CD14-positive monocyte (primary cell): ENCODE measurements around the gene TSC22D1. TPM values are rescaled to one million over a fixed set of nuclear protein-coding genes. Genes with fewer than 3 reads are reported as not detected.
A peak's percentile ranks its signal among the peaks of the same experiment; 100 is the strongest.

ENCODE experiments used
- DNase-seq, 3 donors: peaks; one replicate each; pipeline ENCODE4 v3.0.0-alpha.2; 2011 to 2022
- H2AFZ ChIP-seq: 2 replicates; pipeline ENCODE4 v1.6.0; 2012; ENCODE audit warnings: mild to moderate bottlenecking, low read depth, low read length, inconsistent platforms; ENCODE audit not compliant: insufficient read depth, poor library complexity, severe bottlenecking
- H3K27ac ChIP-seq, 2 donors: 1 replicate in 1 of 2; 2 replicates in 1 of 2; pipeline ENCODE4 v1.5.1; 2012 to 2013; ENCODE audit warnings: low read length in 2 of 2, control low read depth in 1 of 2, inconsistent platforms in 1 of 2, low read depth in 1 of 2, mild to moderate bottlenecking in 1 of 2
- H3K27me3 ChIP-seq, 2 donors: one replicate each; pipeline versions ENCODE4 v1.6.0 to v1.6.1; 2011 to 2013; ENCODE audit warnings: low read length in 2 of 2; ENCODE audit not compliant: control insufficient read depth in 2 of 2, insufficient read depth in 2 of 2
- H3K36me3 ChIP-seq, 2 donors: replicated peaks in 1 of 2; 1 replicate in 1 of 2; 2 replicates in 1 of 2; pipeline versions ENCODE4 v1.5.1 to v1.6.1; 2012 to 2013; ENCODE audit warnings: low read length in 2 of 2, control low read depth in 1 of 2, inconsistent platforms in 1 of 2, mild to moderate bottlenecking in 1 of 2; ENCODE audit not compliant: insufficient read depth in 2 of 2, control insufficient read depth in 1 of 2
- H3K4me1 ChIP-seq, 2 donors: 1 replicate in 1 of 2; 2 replicates in 1 of 2; pipeline versions ENCODE4 v1.5.1 to v1.6.1; 2012 to 2013; ENCODE audit warnings: low read length in 2 of 2, control low read depth in 1 of 2, inconsistent platforms in 1 of 2, mild to moderate bottlenecking in 1 of 2, moderate library complexity in 1 of 2; ENCODE audit not compliant: insufficient read depth in 2 of 2, control insufficient read depth in 1 of 2
- H3K4me2 ChIP-seq: replicated peaks from 2 replicates; pipeline ENCODE3; 2012; ENCODE audit warnings: low read length, moderate library complexity, mild to moderate bottlenecking; ENCODE audit not compliant: poor library complexity, severe bottlenecking; ENCODE audit errors: extremely low read depth
- H3K4me3 ChIP-seq, 3 experiments: fragments of 200-600 bp in 1 of 3; sonication (generic) in 1 of 3; replicated peaks in 1 of 3; 1 replicate in 2 of 3; 2 replicates in 1 of 3; pipeline ENCODE4 v1.5.1; 2011 to 2013; ENCODE audit warnings: low read length in 3 of 3, mild to moderate bottlenecking in 3 of 3, control low read depth in 2 of 3, low read depth in 2 of 3, inconsistent platforms in 1 of 3, moderate library complexity in 1 of 3
- H3K79me2 ChIP-seq: 2 replicates; pipeline ENCODE4 v1.6.0; 2012; ENCODE audit warnings: mild to moderate bottlenecking, control low read depth, inconsistent platforms, low read length, moderate library complexity; ENCODE audit not compliant: insufficient read depth
- H3K9ac ChIP-seq: 2 replicates; pipeline ENCODE4 v1.6.0; 2017; ENCODE audit warnings: low read length, mild to moderate bottlenecking; ENCODE audit not compliant: insufficient read depth, poor library complexity, severe bottlenecking
- H3K9me3 ChIP-seq, 2 donors: replicated peaks in 1 of 2; 1 replicate in 1 of 2; 2 replicates in 1 of 2; pipeline versions ENCODE4 v1.5.1 to v1.6.1; 2012 to 2013; ENCODE audit warnings: low read length in 2 of 2, control low read depth in 1 of 2; ENCODE audit not compliant: control insufficient read depth in 1 of 2, insufficient read depth in 1 of 2
- H4K20me1 ChIP-seq: 2 replicates; pipeline ENCODE4 v1.6.0; 2012; ENCODE audit warnings: mild to moderate bottlenecking, low read length, control low read depth, moderate library complexity; ENCODE audit not compliant: insufficient read depth
- H3K27ac Mint-ChIP-seq, 7 donors: one replicate each; pipeline ENCODE4 v1.8.0; 2020; ENCODE audit warnings: mild to moderate bottlenecking in 7 of 7, mixed read lengths in 7 of 7, moderate library complexity in 6 of 7, inconsistent platforms in 2 of 7
- H3K27me3 Mint-ChIP-seq, 3 donors: one replicate each; pipeline ENCODE4 v1.8.0; 2021 to 2022; ENCODE audit warnings: low read depth in 3 of 3, mild to moderate bottlenecking in 3 of 3, mixed read lengths in 3 of 3, moderate library complexity in 3 of 3, inconsistent platforms in 1 of 3
- H3K36me3 Mint-ChIP-seq, 2 donors: one replicate each; pipeline ENCODE4 v1.8.0; 2020; ENCODE audit warnings: mixed read lengths in 2 of 2, inconsistent platforms in 1 of 2, mild to moderate bottlenecking in 1 of 2
- H3K4me1 Mint-ChIP-seq: one replicate; pipeline ENCODE4 v1.8.0; 2020; ENCODE audit warnings: mild to moderate bottlenecking, mixed read lengths
- H3K4me3 Mint-ChIP-seq, 2 donors: one replicate each; pipeline ENCODE4 v1.8.0; 2020; ENCODE audit warnings: mild to moderate bottlenecking in 2 of 2, mixed read lengths in 2 of 2, moderate library complexity in 1 of 2
- H3K9me3 Mint-ChIP-seq, 7 donors: one replicate each; pipeline ENCODE4 v1.8.0; 2020 to 2022; ENCODE audit warnings: mixed read lengths in 7 of 7, mild to moderate bottlenecking in 6 of 7, moderate library complexity in 6 of 7, inconsistent platforms in 2 of 7
- WGBS: methylation state at CpG from one replicate; pipeline ENCODE4 v1.1.5; 2013; ENCODE audit warnings: missing lambda C conversion rate; ENCODE audit not compliant: insufficient coverage; 5-methylcytosine and 5-hydroxymethylcytosine counted together
- intact Hi-C, 2 donors: fragments of 100-400 bp; cut with micrococcal nuclease; formaldehyde crosslinking; loops; one replicate each; pipeline versions ENCODE4 v1.15.0 to v1.15.1; 2023
- polyA plus RNA-seq, 3 donors: library from polyadenylated mRNA; depleted of rRNA in 1 of 3; unstranded in 2 of 3; stranded (reverse) in 1 of 3; fragments of 300-500 nt in 2 of 3; fragments of >200 nt in 1 of 3; fragmentation: Illumina TruSeq in 2 of 3; gene quantifications; 1 replicate in 2 of 3; 2 replicates in 1 of 3; pipeline ENCODE4 v1.2.3, GENCODE V29; 2012 to 2021
- TF ChIP-seq, protein P1 (sequence below): fragments of 200-600 bp; IDR thresholded peaks from one replicate; pipeline ENCODE4 v1.8.0; 2022; ENCODE audit warnings: antibody characterized with exemption, mild to moderate bottlenecking

TSC22D1 gene
- polyA plus RNA-seq, 3 donors: 1.9 to 10.4 (median 3.1) TPM

DNA sequence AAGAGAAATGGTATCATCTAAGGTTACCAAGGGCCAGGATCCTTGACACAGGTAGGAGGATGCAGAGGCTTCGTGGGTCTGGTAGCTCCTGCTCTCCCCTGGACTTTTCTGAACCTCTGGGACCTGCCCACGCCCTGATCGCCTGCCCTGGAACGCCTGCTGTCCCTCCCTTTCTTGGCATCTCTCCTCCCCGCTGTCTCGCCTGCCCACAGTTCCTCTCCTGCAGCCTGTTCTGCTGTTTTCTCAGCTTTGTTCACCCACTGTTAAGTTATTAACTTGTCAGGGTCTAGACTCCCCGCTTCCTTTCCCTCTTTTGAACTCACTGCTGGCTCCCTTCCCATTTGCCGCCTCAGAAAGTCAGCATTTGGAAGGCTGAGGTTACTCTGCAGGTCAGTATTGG, 182.7 kb downstream of the TSC22D1 start:
- Histone ChIP-seq H3K79me2 (no peaks in the 10 kb centered on the region), H2AFZ (peak overlapping the region; percentile 21), H3K4me2 (no peak overlapping the region), H3K36me3 (no peaks in the 10 kb centered on the region), H3K4me3 (no peak overlapping the region), H3K9me3 (no peaks in the 10 kb centered on the region), H3K4me1 (no peaks in the 10 kb centered on the region), H3K27ac (no peak overlapping the region), H3K27me3 (no peaks in the 10 kb centered on the region), H3K9ac (no peak overlapping the region), H4K20me1 (no peaks in the 10 kb centered on the region)
- TF ChIP-seq, protein P1, sequence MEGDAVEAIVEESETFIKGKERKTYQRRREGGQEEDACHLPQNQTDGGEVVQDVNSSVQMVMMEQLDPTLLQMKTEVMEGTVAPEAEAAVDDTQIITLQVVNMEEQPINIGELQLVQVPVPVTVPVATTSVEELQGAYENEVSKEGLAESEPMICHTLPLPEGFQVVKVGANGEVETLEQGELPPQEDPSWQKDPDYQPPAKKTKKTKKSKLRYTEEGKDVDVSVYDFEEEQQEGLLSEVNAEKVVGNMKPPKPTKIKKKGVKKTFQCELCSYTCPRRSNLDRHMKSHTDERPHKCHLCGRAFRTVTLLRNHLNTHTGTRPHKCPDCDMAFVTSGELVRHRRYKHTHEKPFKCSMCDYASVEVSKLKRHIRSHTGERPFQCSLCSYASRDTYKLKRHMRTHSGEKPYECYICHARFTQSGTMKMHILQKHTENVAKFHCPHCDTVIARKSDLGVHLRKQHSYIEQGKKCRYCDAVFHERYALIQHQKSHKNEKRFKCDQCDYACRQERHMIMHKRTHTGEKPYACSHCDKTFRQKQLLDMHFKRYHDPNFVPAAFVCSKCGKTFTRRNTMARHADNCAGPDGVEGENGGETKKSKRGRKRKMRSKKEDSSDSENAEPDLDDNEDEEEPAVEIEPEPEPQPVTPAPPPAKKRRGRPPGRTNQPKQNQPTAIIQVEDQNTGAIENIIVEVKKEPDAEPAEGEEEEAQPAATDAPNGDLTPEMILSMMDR: no peak
- Mint-ChIP-seq H3K27me3 (peaks cover 4 to 11% (median 6%) of the 10 kb centered on the region in 3 donors), H3K36me3 (no peaks in the 10 kb centered on the region), H3K9me3 (no peaks in the 10 kb centered on the region), H3K27ac (peak overlapping the region in 1 of 7 donors; percentile 66), H3K4me3 (no peak overlapping the region), H3K4me1 (peaks cover 14% of the 10 kb centered on the region)
- WGBS: 6% methylated on average over 6 of the region's 8 CpGs
- no peak for DNase-seq
- intact Hi-C loops: no loop called here

DNA sequence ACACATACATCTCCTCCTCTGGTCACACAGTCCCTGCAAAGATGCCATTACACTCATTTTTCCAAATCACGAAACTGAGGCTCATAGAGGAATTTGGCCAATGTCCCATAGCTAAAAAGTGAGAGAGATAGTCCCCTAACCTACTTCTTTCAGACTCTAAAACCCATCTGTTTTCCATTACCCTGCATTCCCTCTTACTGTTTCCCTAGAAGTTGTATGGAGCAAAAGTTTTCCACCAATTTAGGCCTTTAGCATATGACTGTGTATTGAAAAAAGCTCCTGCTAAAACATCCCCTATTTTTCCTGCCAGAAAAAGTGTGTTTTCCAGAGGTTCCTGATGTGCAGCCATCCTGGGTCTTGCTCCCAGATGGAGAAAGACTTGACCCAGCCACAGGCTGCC, 186.3 kb downstream of the TSC22D1 start:
- H3K4me2 ChIP-seq: no peak overlapping the region
- no peaks in the 10 kb centered on the region for H3K36me3 ChIP-seq
- H3K9me3 Mint-ChIP-seq: no peaks in the 10 kb centered on the region
- TF ChIP-seq, protein P1: no peak
- H3K4me1 ChIP-seq: no peaks in the 10 kb centered on the region
- no peak overlapping the region for H3K9ac ChIP-seq
- no peaks in the 10 kb centered on the region for H3K27me3 ChIP-seq
- no CpG with 5 or more reads among the region's 1 CpG for WGBS
- no peak overlapping the region for H3K4me3 ChIP-seq
- no peaks in the 10 kb centered on the region for H3K79me2 ChIP-seq
- no peaks in the 10 kb centered on the region for H4K20me1 ChIP-seq
- H3K4me1 Mint-ChIP-seq: peaks cover 19% of the 10 kb centered on the region
- intact Hi-C loops: no loop called here
- H3K36me3 Mint-ChIP-seq: no peaks in the 10 kb centered on the region
- H3K9me3 ChIP-seq: no peaks in the 10 kb centered on the region
- DNase-seq: no peak
- H3K27ac Mint-ChIP-seq: no peak overlapping the region
- H2AFZ ChIP-seq: no peak overlapping the region
- H3K4me3 Mint-ChIP-seq: no peak overlapping the region
- H3K27ac ChIP-seq: no peak overlapping the region
- H3K27me3 Mint-ChIP-seq: peaks cover 2 to 7% (median 7%) of the 10 kb centered on the region in 3 donors
